WERI-Rb-1 (cell line): ENCODE data around the gene KCNJ16.

Experiments
- DNase-seq: peaks from one replicate; pipeline ENCODE4 v3.0.0-alpha.2; 2020
- H3K27ac ChIP-seq: fragments of 250-450 bp; sonication (Bioruptor Pico); 2 replicates; pipeline ENCODE4 v1.5.1; 2020; ENCODE audit warnings: mild to moderate bottlenecking, moderate library complexity
- H3K27me3 ChIP-seq: fragments of 250-450 bp; sonication (Bioruptor Pico); 2 replicates; pipeline ENCODE4 v1.5.1; 2021; ENCODE audit warnings: mild to moderate bottlenecking, low read depth, moderate library complexity; ENCODE audit not compliant: insufficient read depth, severe bottlenecking
- H3K36me3 ChIP-seq: fragments of 250-450 bp; sonication (Bioruptor Pico); 2 replicates; pipeline ENCODE4 v1.5.1; 2020; ENCODE audit warnings: mild to moderate bottlenecking, moderate library complexity
- H3K4me3 ChIP-seq: 2 replicates; pipeline ENCODE4 v1.5.1; 2011; ENCODE audit warnings: low read depth, mild to moderate bottlenecking, control low read depth, low read length
- H3K9me3 ChIP-seq: fragments of 250-450 bp; sonication (Bioruptor Pico); 2 replicates; pipeline ENCODE4 v1.5.1; 2021; ENCODE audit warnings: mild to moderate bottlenecking, moderate library complexity; ENCODE audit not compliant: severe bottlenecking
- TF ChIP-seq, protein P1 (sequence below): IDR thresholded peaks from 2 replicates; pipeline ENCODE4 v1.5.1; 2011; ENCODE audit warnings: low read depth, mild to moderate bottlenecking, control low read depth, inconsistent platforms, low read length

The KCNJ16 gene

DNA sequence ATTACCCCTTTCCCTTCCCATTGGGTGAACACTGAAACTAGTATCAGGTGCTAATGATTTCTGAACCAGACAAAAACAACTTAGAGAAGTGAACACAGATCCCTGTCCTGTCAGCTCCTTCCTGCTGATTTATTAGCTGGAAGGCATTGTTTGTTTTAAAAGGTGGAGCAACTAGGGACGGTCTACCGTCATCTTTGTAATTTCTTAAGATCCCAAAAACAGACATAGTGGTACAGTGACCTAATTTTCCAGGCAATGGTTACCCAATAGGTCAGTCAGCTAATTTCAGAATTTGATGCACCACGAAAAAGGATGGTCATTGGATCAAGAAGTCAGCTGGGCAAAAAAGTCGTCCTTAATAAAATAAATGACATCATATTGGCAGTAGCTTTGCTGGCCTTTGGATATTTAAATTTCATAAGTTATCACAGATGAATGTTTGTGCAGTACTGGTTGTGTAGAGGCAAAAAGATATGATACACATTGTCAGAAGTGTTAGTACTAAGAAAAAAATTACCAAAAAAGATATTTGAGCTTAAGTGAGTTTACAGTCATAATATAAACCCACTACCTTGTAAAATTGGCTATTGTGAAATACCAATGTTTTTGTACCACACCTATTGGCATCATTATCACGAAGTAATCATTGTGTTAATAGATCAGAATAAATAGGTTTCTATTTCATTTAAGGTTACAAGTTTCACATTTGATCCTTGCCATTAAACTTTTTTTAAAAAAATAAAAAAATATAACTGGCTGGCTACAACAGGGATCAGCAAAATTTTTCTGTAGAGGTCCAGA lies 27.2 kb upstream of the KCNJ16 start:
- TF ChIP-seq, protein P1, sequence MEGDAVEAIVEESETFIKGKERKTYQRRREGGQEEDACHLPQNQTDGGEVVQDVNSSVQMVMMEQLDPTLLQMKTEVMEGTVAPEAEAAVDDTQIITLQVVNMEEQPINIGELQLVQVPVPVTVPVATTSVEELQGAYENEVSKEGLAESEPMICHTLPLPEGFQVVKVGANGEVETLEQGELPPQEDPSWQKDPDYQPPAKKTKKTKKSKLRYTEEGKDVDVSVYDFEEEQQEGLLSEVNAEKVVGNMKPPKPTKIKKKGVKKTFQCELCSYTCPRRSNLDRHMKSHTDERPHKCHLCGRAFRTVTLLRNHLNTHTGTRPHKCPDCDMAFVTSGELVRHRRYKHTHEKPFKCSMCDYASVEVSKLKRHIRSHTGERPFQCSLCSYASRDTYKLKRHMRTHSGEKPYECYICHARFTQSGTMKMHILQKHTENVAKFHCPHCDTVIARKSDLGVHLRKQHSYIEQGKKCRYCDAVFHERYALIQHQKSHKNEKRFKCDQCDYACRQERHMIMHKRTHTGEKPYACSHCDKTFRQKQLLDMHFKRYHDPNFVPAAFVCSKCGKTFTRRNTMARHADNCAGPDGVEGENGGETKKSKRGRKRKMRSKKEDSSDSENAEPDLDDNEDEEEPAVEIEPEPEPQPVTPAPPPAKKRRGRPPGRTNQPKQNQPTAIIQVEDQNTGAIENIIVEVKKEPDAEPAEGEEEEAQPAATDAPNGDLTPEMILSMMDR: no peak
- DNase-seq: no peak
- Histone ChIP-seq H3K4me3 (no peak overlapping the region), H3K9me3 (no peaks in the 10 kb centered on the region), H3K27ac (no peak overlapping the region), H3K27me3 (no peaks in the 10 kb centered on the region), H3K36me3 (no peaks in the 10 kb centered on the region)

DNA sequence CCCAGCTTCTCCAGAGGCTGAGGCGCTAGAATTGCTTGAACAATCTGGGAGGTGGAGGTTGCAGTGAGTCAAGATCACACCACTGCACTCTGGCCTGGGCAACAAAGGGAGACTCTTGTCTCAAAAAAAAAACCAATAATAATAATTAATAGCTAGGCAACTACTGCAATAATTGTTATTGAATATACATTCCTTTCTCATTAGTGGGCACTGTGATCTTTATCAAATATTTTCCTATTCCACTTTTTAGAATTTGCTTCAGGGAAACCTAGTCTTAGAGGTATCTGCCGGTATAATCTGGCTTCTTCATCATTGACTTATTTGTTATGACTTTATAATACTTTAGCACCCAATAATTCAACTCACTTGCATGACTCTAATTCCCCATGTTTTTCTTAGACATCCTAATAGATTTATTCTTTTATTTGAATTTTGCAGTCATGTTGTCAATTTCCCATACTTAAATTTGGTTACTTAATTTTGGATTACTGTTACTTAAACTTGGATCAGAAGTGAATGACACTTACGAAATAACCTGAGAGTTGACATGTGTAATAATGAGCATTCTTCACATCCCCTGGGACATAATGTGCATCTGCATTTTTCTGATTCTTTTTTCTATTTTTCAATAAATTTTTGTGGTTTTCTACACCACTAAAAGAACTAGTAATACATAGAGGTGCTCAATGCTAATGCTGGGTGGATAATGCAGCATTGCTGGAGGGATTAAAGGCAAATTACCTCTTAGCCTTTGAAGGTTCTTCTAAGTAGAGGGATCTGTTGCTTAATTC lies 25.0 kb upstream of the KCNJ16 start:
- Histone ChIP-seq H3K27ac (no peak overlapping the region), H3K27me3 (no peaks in the 10 kb centered on the region), H3K36me3 (no peaks in the 10 kb centered on the region), H3K4me3 (no peak overlapping the region), H3K9me3 (no peaks in the 10 kb centered on the region)
- DNase-seq: no peak
- TF ChIP-seq, protein P1: no peak

DNA sequence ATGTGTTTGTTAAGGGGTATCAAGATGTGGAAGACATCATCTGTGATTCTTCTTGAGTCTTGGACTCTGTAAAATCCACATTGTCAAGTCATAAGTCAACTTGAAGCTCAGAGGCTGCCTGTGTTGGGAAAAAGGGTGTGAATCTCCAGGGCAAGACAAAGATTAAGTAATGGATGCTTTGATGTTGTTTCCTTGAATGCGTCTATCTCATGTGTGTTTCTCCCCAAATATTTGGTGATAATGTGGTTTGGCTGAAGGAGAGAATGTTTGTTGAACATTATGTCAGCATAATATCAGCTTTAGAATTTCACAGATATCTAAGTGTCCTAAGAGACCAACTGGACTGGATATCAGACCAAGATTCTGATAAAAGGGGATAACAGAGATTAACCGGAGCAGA lies 24.1 kb upstream of the KCNJ16 start:
- TF ChIP-seq, protein P1: no peak
- no peaks in the 10 kb centered on the region for H3K27me3 ChIP-seq
- H3K9me3 ChIP-seq: no peaks in the 10 kb centered on the region
- H3K4me3 ChIP-seq: no peak overlapping the region
- DNase-seq: no peak
- no peaks in the 10 kb centered on the region for H3K36me3 ChIP-seq
- H3K27ac ChIP-seq: no peak overlapping the region

GRCh38 chr17:70053241-70054234 lies 21.5 kb upstream of the KCNJ16 start:
- H3K9me3 ChIP-seq: no peaks in the 10 kb centered on the region
- no peaks in the 10 kb centered on the region for H3K36me3 ChIP-seq
- no peak for DNase-seq
- H3K4me3 ChIP-seq: no peak overlapping the region
- H3K27ac ChIP-seq: no peak overlapping the region
- no peaks in the 10 kb centered on the region for H3K27me3 ChIP-seq
- TF ChIP-seq, protein P1: no peak

DNA sequence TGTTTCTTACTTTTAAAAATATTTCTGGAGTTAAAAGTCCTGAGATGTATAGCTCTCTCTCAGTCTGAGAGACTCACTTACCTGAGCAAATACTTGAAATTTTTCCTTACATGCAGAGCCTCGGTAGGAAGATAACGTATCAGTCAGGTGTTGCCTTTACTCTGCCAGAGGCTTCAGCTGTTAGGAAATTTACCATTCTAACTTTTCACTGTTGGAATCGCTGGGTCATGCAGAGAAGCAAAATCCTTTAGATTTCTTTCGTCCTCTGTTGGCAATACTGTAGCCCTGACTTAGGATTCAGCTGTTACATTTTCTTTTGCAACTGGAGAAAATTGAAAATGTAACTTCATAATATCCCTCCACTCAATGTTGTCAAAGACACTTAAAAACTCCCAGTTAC lies 20.0 kb upstream of the KCNJ16 start:
- TF ChIP-seq, protein P1: no peak
- H3K36me3 ChIP-seq: no peaks in the 10 kb centered on the region
- H3K27me3 ChIP-seq: no peaks in the 10 kb centered on the region
- no peak overlapping the region for H3K4me3 ChIP-seq
- no peaks in the 10 kb centered on the region for H3K9me3 ChIP-seq
- DNase-seq: no peak
- no peak overlapping the region for H3K27ac ChIP-seq
